Measurements from ENCODE around the gene RASSF7.

DNA sequence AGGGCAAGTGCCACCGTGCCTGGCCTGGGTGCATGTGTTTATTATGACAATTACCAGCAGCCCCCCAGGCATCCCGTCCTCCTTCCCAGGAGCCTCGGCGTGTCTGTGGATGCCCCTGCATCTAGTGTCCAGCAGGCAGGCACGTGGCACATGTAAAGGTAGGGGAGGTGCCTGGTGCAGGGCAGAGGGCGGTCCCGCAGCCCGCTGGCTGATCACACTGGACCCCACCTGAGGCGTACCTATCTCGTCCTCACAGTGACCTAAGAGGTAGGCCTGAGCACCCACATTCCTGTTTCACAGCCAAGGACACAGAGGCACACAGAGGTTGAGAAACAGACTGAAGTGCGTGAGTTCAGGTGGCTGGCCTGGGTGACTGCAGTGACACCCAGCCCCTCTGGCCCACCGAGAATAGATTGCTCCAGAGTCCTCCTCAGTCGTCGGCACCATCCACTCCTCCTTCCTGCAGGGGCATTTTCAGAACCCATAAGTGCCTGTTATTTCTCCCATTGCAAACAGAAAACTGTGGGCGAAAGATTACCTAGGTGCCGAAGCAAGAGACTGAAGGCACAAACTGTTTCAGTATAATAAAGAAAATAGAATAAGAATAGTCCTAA is 12.5 kb downstream of the RASSF7 start:
- TF ChIP-seq, protein P1, sequence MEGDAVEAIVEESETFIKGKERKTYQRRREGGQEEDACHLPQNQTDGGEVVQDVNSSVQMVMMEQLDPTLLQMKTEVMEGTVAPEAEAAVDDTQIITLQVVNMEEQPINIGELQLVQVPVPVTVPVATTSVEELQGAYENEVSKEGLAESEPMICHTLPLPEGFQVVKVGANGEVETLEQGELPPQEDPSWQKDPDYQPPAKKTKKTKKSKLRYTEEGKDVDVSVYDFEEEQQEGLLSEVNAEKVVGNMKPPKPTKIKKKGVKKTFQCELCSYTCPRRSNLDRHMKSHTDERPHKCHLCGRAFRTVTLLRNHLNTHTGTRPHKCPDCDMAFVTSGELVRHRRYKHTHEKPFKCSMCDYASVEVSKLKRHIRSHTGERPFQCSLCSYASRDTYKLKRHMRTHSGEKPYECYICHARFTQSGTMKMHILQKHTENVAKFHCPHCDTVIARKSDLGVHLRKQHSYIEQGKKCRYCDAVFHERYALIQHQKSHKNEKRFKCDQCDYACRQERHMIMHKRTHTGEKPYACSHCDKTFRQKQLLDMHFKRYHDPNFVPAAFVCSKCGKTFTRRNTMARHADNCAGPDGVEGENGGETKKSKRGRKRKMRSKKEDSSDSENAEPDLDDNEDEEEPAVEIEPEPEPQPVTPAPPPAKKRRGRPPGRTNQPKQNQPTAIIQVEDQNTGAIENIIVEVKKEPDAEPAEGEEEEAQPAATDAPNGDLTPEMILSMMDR (IDR thresholded peaks at IDR 0.05), result no peak
- no peak for TF ChIP-seq ZC3H11A (IDR thresholded peaks at IDR 0.05)
- no peak for TF ChIP-seq TP53 (CRISPR knock-in tag; IDR thresholded peaks at IDR 0.05)
- no peak for TF ChIP-seq RNF2 (IDR thresholded peaks at IDR 0.05; ENCODE audit: borderline replicate concordance, low read depth)
